Neural cell (in vitro differentiated cells): ENCODE measurements around the gene HIVEP2.

Experiments
- RAD21 ChIP-seq: fragments of 450-650 bp; conservative IDR thresholded peaks from 2 replicates; pipeline ENCODE4 v1.6.1; 2014; ENCODE audit warnings: antibody characterized with exemption, mild to moderate bottlenecking, moderate library complexity
- TF ChIP-seq, protein P1 (sequence below): fragments of 450-650 bp; IDR thresholded peaks from 2 replicates; pipeline ENCODE4 v1.5.1; 2014; ENCODE audit warnings: antibody characterized with exemption, mild to moderate bottlenecking, moderate library complexity; ENCODE audit not compliant: poor library complexity, severe bottlenecking

DNA sequence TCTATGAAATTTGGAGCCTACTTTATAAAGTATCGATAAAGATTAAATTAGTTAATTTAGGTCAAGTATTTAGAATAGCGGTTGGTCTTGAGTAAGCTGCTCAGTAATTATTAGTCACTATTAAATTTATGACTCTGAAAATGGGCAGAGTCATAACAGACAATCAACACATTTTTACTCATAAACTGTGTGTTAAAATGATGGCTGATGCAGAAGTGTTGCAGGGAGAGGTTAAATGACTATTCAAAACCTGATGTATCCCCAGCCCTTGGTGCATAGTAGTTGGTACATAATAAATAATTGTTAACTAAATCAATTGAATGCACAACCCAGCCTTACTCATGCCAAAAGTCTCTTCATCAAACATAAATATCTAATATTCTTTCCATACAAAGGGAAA lies 30.6 kb downstream of the HIVEP2 start:
- TF ChIP-seq, protein P1, sequence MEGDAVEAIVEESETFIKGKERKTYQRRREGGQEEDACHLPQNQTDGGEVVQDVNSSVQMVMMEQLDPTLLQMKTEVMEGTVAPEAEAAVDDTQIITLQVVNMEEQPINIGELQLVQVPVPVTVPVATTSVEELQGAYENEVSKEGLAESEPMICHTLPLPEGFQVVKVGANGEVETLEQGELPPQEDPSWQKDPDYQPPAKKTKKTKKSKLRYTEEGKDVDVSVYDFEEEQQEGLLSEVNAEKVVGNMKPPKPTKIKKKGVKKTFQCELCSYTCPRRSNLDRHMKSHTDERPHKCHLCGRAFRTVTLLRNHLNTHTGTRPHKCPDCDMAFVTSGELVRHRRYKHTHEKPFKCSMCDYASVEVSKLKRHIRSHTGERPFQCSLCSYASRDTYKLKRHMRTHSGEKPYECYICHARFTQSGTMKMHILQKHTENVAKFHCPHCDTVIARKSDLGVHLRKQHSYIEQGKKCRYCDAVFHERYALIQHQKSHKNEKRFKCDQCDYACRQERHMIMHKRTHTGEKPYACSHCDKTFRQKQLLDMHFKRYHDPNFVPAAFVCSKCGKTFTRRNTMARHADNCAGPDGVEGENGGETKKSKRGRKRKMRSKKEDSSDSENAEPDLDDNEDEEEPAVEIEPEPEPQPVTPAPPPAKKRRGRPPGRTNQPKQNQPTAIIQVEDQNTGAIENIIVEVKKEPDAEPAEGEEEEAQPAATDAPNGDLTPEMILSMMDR: no peak
- TF ChIP-seq RAD21: no peak
